Activated CD8-positive, alpha-beta T cell treated with anti-CD3 and anti-CD28 coated beads for 36 hours (primary cell): ENCODE measurements around the gene VSIR. TPM values are rescaled to one million over a fixed set of nuclear protein-coding genes. Genes with fewer than 3 reads are reported as not detected.
A peak's percentile ranks its signal among the peaks of the same experiment; 100 is the strongest.

Source experiments
- ATAC-seq: fragments of 200-7000 bp; cut with Tn5 transposase; one replicate; pipeline ENCODE4 v1.10.0; 2021; ENCODE audit warnings: mild to moderate bottlenecking, moderate library complexity
- CTCF ChIA-PET: fragments of 350-600 bp; sonication (Branson Sonifier 250); formaldehyde crosslinking; loops from one replicate; lab custom pipeline; 2021; ENCODE audit warnings: antibody characterized with exemption; lab: Charles Lee
- POLR2A ChIA-PET: fragments of 350-600 bp; sonication (Branson Sonifier 250); formaldehyde crosslinking; loops from one replicate; lab custom pipeline; 2021; ENCODE audit warnings: antibody characterized with exemption; lab: Charles Lee
- DNase-seq: peaks from one replicate; pipeline ENCODE4 v3.0.0-alpha.2; 2020
- H3K27ac Mint-ChIP-seq: one replicate; pipeline ENCODE4 v1.8.0; 2021; ENCODE audit warnings: mild to moderate bottlenecking, mixed read lengths
- H3K27me3 Mint-ChIP-seq: one replicate; pipeline ENCODE4 v1.8.0; 2021; ENCODE audit warnings: mixed read lengths
- H3K36me3 Mint-ChIP-seq: one replicate; pipeline ENCODE4 v1.8.0; 2021; ENCODE audit warnings: low read depth, mixed read lengths
- H3K4me1 Mint-ChIP-seq: one replicate; pipeline ENCODE4 v1.8.0; 2021; ENCODE audit warnings: low read depth, mixed read lengths
- H3K4me3 Mint-ChIP-seq: one replicate; pipeline ENCODE4 v1.8.0; 2021; ENCODE audit warnings: mild to moderate bottlenecking, moderate library complexity, mixed read lengths
- H3K9me3 Mint-ChIP-seq: one replicate; pipeline ENCODE4 v1.8.0; 2021; ENCODE audit warnings: mixed read lengths
- CTCF ChIP-seq: fragments of 200-600 bp; IDR thresholded peaks from one replicate; pipeline ENCODE4 v1.8.0; 2022; ENCODE audit warnings: antibody characterized with exemption, mild to moderate bottlenecking
- intact Hi-C: fragments of 100-400 bp; cut with micrococcal nuclease; formaldehyde crosslinking; loops from one replicate; pipeline ENCODE4 v1.10.0; 2022
- total RNA-seq, 2 experiments: library from RNA; stranded (reverse); gene quantifications; one replicate each; pipeline ENCODE4 v1.2.3, GENCODE V29; 2021

Gene VSIR
- total RNA-seq, 2 experiments from 2014 or later = 59.6 to 61.0 TPM

GRCh38 chr10:71771204-71771603, 2.1 kb downstream of the VSIR start:
- intact Hi-C loops = loop anchor here (5.0 kb wide), 1 partner anchor 41 kb away; no protein-coding TSS in a partner anchor
- Mint-ChIP-seq H3K9me3 (no peaks in the 10 kb centered on the region), H3K4me3 (peak overlapping the region; percentile 91), H3K36me3 (peaks cover 44% of the 10 kb centered on the region), H3K27ac (peak overlapping the region; percentile 95), H3K27me3 (no peaks in the 10 kb centered on the region), H3K4me1 (peaks cover 78% of the 10 kb centered on the region)
- TF ChIP-seq CTCF = no peak
- CTCF ChIA-PET = interaction anchor here (1.4 to 10.5 kb wide), 6 partner anchors 14 to 202 kb away, joined by 3 to 108 read pairs (median 18); no protein-coding TSS in a partner anchor
- no peak for DNase-seq
- POLR2A ChIA-PET = interaction anchor here (1.0 to 9.2 kb wide), 8 partner anchors 14 to 288 kb away, joined by 3 to 116 read pairs (median 10); no protein-coding TSS in a partner anchor
- no peak for ATAC-seq

GRCh38 chr10:71770789-71771188, 2.5 kb downstream of the VSIR start:
- ATAC-seq (no peak), DNase-seq (no peak)
- no peaks in the 10 kb centered on the region for H3K27me3 Mint-ChIP-seq
- peak overlapping the region; percentile 91 for H3K4me3 Mint-ChIP-seq
- H3K9me3 Mint-ChIP-seq = no peaks in the 10 kb centered on the region
- H3K36me3 Mint-ChIP-seq = peaks cover 47% of the 10 kb centered on the region
- TF ChIP-seq CTCF = no peak
- intact Hi-C loops = loop anchor here (5.0 kb wide), 1 partner anchor 42 kb away; no protein-coding TSS in a partner anchor
- POLR2A ChIA-PET = interaction anchor here (1.2 to 9.2 kb wide), 5 partner anchors 14 to 42 kb away, joined by 4 to 116 read pairs (median 6); no protein-coding TSS in a partner anchor
- CTCF ChIA-PET = interaction anchor here (1.4 to 10.5 kb wide), 4 partner anchors 14 to 74 kb away, joined by 3 to 108 read pairs (median 26); no protein-coding TSS in a partner anchor
- H3K4me1 Mint-ChIP-seq = peaks cover 77% of the 10 kb centered on the region
- H3K27ac Mint-ChIP-seq = peak overlapping the region; percentile 95

- Mint-ChIP-seq H3K9me3 (no peaks in the 10 kb centered on the region), H3K4me1 (peaks cover 77% of the 10 kb centered on the region), H3K27me3 (no peaks in the 10 kb centered on the region), H3K4me3 (peak overlapping the region; percentile 91), H3K27ac (peak overlapping the region; percentile 95), H3K36me3 (peaks cover 52% of the 10 kb centered on the region)
- ATAC-seq (no peak), DNase-seq (no peak)
- intact Hi-C loops = loop anchor here (5.0 kb wide), 1 partner anchor 42 kb away; no protein-coding TSS in a partner anchor
- ChIA-PET CTCF (interaction anchor here (1.4 to 10.5 kb wide), 4 partner anchors 13 to 73 kb away, joined by 3 to 108 read pairs (median 26); no protein-coding TSS in a partner anchor), POLR2A (interaction anchor here (1.3 to 9.2 kb wide), 4 partner anchors 13 to 42 kb away, joined by 4 to 116 read pairs (median 49); no protein-coding TSS in a partner anchor)
- no peak for TF ChIP-seq CTCF
Observed at GRCh38 chr10:71770255-71770654, 3.1 kb downstream of the VSIR start.

GRCh38 chr10:71769279-71769823, 4.0 kb downstream of the VSIR start:
- intact Hi-C loops = loop anchor here (1.0 kb wide), 1 partner anchor 43 kb away; no protein-coding TSS in a partner anchor
- TF ChIP-seq CTCF = no peak
- Mint-ChIP-seq H3K27ac (peak overlapping the region; percentile 95), H3K4me1 (peaks cover 78% of the 10 kb centered on the region), H3K36me3 (peaks cover 53% of the 10 kb centered on the region), H3K9me3 (no peaks in the 10 kb centered on the region), H3K4me3 (peak overlapping the region; percentile 91), H3K27me3 (no peaks in the 10 kb centered on the region)
- DNase-seq (no peak), ATAC-seq (peak; percentile 7)
- ChIA-PET CTCF (interaction anchor here (0.8 to 10.5 kb wide), 9 partner anchors 12 to 77 kb away, joined by 3 to 108 read pairs (median 4); no protein-coding TSS in a partner anchor), POLR2A (interaction anchor here (1.3 to 9.2 kb wide), 6 partner anchors 13 to 41 kb away, joined by 4 to 116 read pairs (median 10); no protein-coding TSS in a partner anchor)
